Measurements from ENCODE around the gene LYZL4. TPM values are rescaled to one million over a fixed set of nuclear protein-coding genes. Genes with fewer than 3 reads are reported as not detected.
A peak's percentile ranks its signal among the peaks of the same experiment; 100 is the strongest.

LYZL4 gene
- total RNA-seq, 1 donor from 2014 or later: not detected

GRCh38 chr3:42450567-42450966 lies 40.2 kb upstream of the LYZL4 start:
- no peaks in the 10 kb centered on the region for H3K4me1 Mint-ChIP-seq (ENCODE audit: low read depth, unreplicated experiment)
- DNase-seq: no peak
- no peaks in the 10 kb centered on the region for H3K36me3 Mint-ChIP-seq (ENCODE audit: unreplicated experiment)
- peaks cover 2% of the 10 kb centered on the region for H3K27me3 Mint-ChIP-seq (ENCODE audit: unreplicated experiment)
- H3K4me3 Mint-ChIP-seq (ENCODE audit: unreplicated experiment): no peak overlapping the region
- H3K9me3 Mint-ChIP-seq (ENCODE audit: unreplicated experiment): no peaks in the 10 kb centered on the region
- H3K27ac Mint-ChIP-seq (ENCODE audit: unreplicated experiment): no peak overlapping the region
- TF ChIP-seq CTCF (IDR thresholded peaks at IDR 0.05; ENCODE audit: partially characterized antibody, unreplicated experiment): no peak

- H3K4me3 Mint-ChIP-seq (ENCODE audit: unreplicated experiment): no peak overlapping the region
- no peaks in the 10 kb centered on the region for H3K36me3 Mint-ChIP-seq (ENCODE audit: unreplicated experiment)
- no peaks in the 10 kb centered on the region for H3K9me3 Mint-ChIP-seq (ENCODE audit: unreplicated experiment)
- peaks cover 2% of the 10 kb centered on the region for H3K4me1 Mint-ChIP-seq (ENCODE audit: low read depth, unreplicated experiment)
- peaks cover 6% of the 10 kb centered on the region for H3K27me3 Mint-ChIP-seq (ENCODE audit: unreplicated experiment)
- H3K27ac Mint-ChIP-seq (ENCODE audit: unreplicated experiment): no peak overlapping the region
- TF ChIP-seq CTCF (IDR thresholded peaks at IDR 0.05; ENCODE audit: partially characterized antibody, unreplicated experiment): no peak
- no peak for DNase-seq
Measured at GRCh38 chr3:42447481-42447880, 37.1 kb upstream of the LYZL4 start.

GRCh38 chr3:42446111-42447050 lies 36.0 kb upstream of the LYZL4 start:
- H3K27ac Mint-ChIP-seq (ENCODE audit: unreplicated experiment): no peak overlapping the region
- no peak for DNase-seq
- TF ChIP-seq CTCF (IDR thresholded peaks at IDR 0.05; ENCODE audit: partially characterized antibody, unreplicated experiment): no peak

GRCh38 chr3:42443819-42444436 lies 33.5 kb upstream of the LYZL4 start:
- Mint-ChIP-seq H3K27ac (ENCODE audit: unreplicated experiment) (no peak overlapping the region), H3K4me3 (ENCODE audit: unreplicated experiment) (no peak overlapping the region), H3K9me3 (ENCODE audit: unreplicated experiment) (no peaks in the 10 kb centered on the region), H3K27me3 (ENCODE audit: unreplicated experiment) (peaks cover 6% of the 10 kb centered on the region), H3K4me1 (ENCODE audit: low read depth, unreplicated experiment) (peaks cover 16% of the 10 kb centered on the region), H3K36me3 (ENCODE audit: unreplicated experiment) (no peaks in the 10 kb centered on the region)
- peak; percentile 92 for TF ChIP-seq CTCF (IDR thresholded peaks at IDR 0.05; ENCODE audit: partially characterized antibody, unreplicated experiment)
- peak; percentile 95 for DNase-seq

More at GRCh38 chr3:42446111-42447050, 36.0 kb upstream of the LYZL4 start:
- Mint-ChIP-seq H3K9me3 (ENCODE audit: unreplicated experiment) (no peaks in the 10 kb centered on the region), H3K4me1 (ENCODE audit: low read depth, unreplicated experiment) (peaks cover 2% of the 10 kb centered on the region), H3K27me3 (ENCODE audit: unreplicated experiment) (peaks cover 6% of the 10 kb centered on the region), H3K4me3 (ENCODE audit: unreplicated experiment) (no peak overlapping the region), H3K36me3 (ENCODE audit: unreplicated experiment) (no peaks in the 10 kb centered on the region)

GRCh38 chr3:42443292-42443691 lies 32.9 kb upstream of the LYZL4 start:
- H3K4me1 Mint-ChIP-seq (ENCODE audit: low read depth, unreplicated experiment): peaks cover 19% of the 10 kb centered on the region
- no peaks in the 10 kb centered on the region for H3K9me3 Mint-ChIP-seq (ENCODE audit: unreplicated experiment)
- no peak overlapping the region for H3K27ac Mint-ChIP-seq (ENCODE audit: unreplicated experiment)
- no peak for DNase-seq
- H3K27me3 Mint-ChIP-seq (ENCODE audit: unreplicated experiment): peaks cover 6% of the 10 kb centered on the region
- no peak overlapping the region for H3K4me3 Mint-ChIP-seq (ENCODE audit: unreplicated experiment)
- H3K36me3 Mint-ChIP-seq (ENCODE audit: unreplicated experiment): no peaks in the 10 kb centered on the region
- TF ChIP-seq CTCF (IDR thresholded peaks at IDR 0.05; ENCODE audit: partially characterized antibody, unreplicated experiment): no peak
